Mesenchymal stem cell (in vitro differentiated cells and primary cell): Measurements from ENCODE around the gene HCRTR2.

Experiments used
- DNase-seq: peaks from one replicate; pipeline ENCODE4 v3.0.0-alpha.2; 2013
- H2AFZ ChIP-seq: one replicate; pipeline ENCODE4 v1.6.1; 2013; ENCODE audit warnings: low read depth, mild to moderate bottlenecking, control low read depth, inconsistent platforms, low read length, moderate library complexity
- H2AK5ac ChIP-seq: 2 replicates; pipeline ENCODE4 v1.6.1; 2013; ENCODE audit warnings: low read length, moderate library complexity, mild to moderate bottlenecking, inconsistent platforms; ENCODE audit not compliant: severe bottlenecking
- H2BK120ac ChIP-seq: one replicate; pipeline ENCODE4 v1.6.1; 2013; ENCODE audit warnings: low read depth, mild to moderate bottlenecking, inconsistent platforms, low read length, moderate library complexity
- H2BK12ac ChIP-seq, 2 experiments: one replicate each; pipeline ENCODE4 v1.6.1; 2013; ENCODE audit warnings: inconsistent platforms in 2 of 2, low read length in 2 of 2, mild to moderate bottlenecking in 2 of 2, moderate library complexity in 2 of 2, control low read depth in 1 of 2
- H2BK15ac ChIP-seq: one replicate; pipeline ENCODE4 v1.6.1; 2013; ENCODE audit warnings: mild to moderate bottlenecking, low read depth, inconsistent platforms; ENCODE audit not compliant: poor library complexity, severe bottlenecking
- H2BK5ac ChIP-seq: 2 replicates; pipeline ENCODE4 v1.6.1; 2013; ENCODE audit warnings: low read depth, mild to moderate bottlenecking, low read length, control low read depth, inconsistent platforms; ENCODE audit not compliant: poor library complexity, severe bottlenecking
- H3K14ac ChIP-seq, 2 experiments: one replicate each; pipeline ENCODE4 v1.6.1; 2013; ENCODE audit warnings: inconsistent platforms in 2 of 2, low read length in 2 of 2, control low read depth in 1 of 2, mild to moderate bottlenecking in 1 of 2, moderate library complexity in 1 of 2
- H3K18ac ChIP-seq, 2 experiments: one replicate each; pipeline ENCODE4 v1.6.1; 2013; ENCODE audit warnings: inconsistent platforms in 2 of 2, low read length in 2 of 2, control low read depth in 1 of 2, low read depth in 1 of 2, mild to moderate bottlenecking in 1 of 2
- H3K23ac ChIP-seq, 2 experiments: one replicate each; pipeline ENCODE4 v1.6.1; 2013; ENCODE audit warnings: inconsistent platforms in 2 of 2, low read length in 2 of 2, mild to moderate bottlenecking in 2 of 2, moderate library complexity in 2 of 2, control low read depth in 1 of 2
- H3K27ac ChIP-seq: 2 replicates; pipeline ENCODE4 v1.5.1; 2013; ENCODE audit warnings: mild to moderate bottlenecking, moderate library complexity, low read length, control low read depth, inconsistent platforms; ENCODE audit not compliant: poor library complexity, severe bottlenecking
- H3K27me3 ChIP-seq, 2 experiments: 2 replicates each; pipeline versions ENCODE4 v1.6.1 to v1.7.0; 2013; ENCODE audit warnings: low read length in 2 of 2, mild to moderate bottlenecking in 2 of 2, moderate library complexity in 2 of 2, control low read depth in 1 of 2, inconsistent platforms in 1 of 2; ENCODE audit not compliant: control insufficient read depth in 1 of 2, insufficient read depth in 1 of 2
- H3K36me3 ChIP-seq, 2 experiments: 2 replicates each; pipeline versions ENCODE4 v1.6.1 to v1.7.0; 2013; ENCODE audit warnings: low read length in 2 of 2, control low read depth in 1 of 2, inconsistent platforms in 1 of 2, low read depth in 1 of 2, mild to moderate bottlenecking in 1 of 2; ENCODE audit not compliant: insufficient read depth in 2 of 2, control insufficient read depth in 1 of 2
- H3K4ac ChIP-seq, 2 experiments: one replicate each; pipeline ENCODE4 v1.6.1; 2013; ENCODE audit warnings: inconsistent platforms in 2 of 2, low read length in 2 of 2, mild to moderate bottlenecking in 2 of 2, moderate library complexity in 2 of 2, control low read depth in 1 of 2, low read depth in 1 of 2
- H3K4me1 ChIP-seq: 2 replicates; pipeline ENCODE4 v1.6.1; 2013; ENCODE audit warnings: low read depth, low read length, control low read depth; ENCODE audit not compliant: control insufficient read depth, insufficient read depth
- H3K4me2 ChIP-seq: 2 replicates; pipeline ENCODE4 v1.6.1; 2013; ENCODE audit warnings: low read length, mild to moderate bottlenecking, inconsistent platforms; ENCODE audit not compliant: poor library complexity, severe bottlenecking
- H3K4me3 ChIP-seq, 2 experiments: 2 replicates each; pipeline versions ENCODE4 v1.5.1 to v1.7.0; 2013; ENCODE audit warnings: low read length in 2 of 2, mild to moderate bottlenecking in 2 of 2, control low read depth in 1 of 2, low read depth in 1 of 2; ENCODE audit not compliant: insufficient read depth in 1 of 2
- H3K79me1 ChIP-seq: replicated peaks from 2 replicates; pipeline ENCODE4 v1.6.1; 2013; ENCODE audit warnings: mild to moderate bottlenecking, control low read depth, low read length, inconsistent platforms; ENCODE audit not compliant: poor library complexity, severe bottlenecking
- H3K9ac ChIP-seq: 2 replicates; pipeline ENCODE4 v1.7.0; 2013; ENCODE audit warnings: mild to moderate bottlenecking, low read length, moderate library complexity
- H3K9me3 ChIP-seq: 2 replicates; pipeline ENCODE4 v1.7.0; 2013; ENCODE audit warnings: mild to moderate bottlenecking, low read length; ENCODE audit not compliant: control insufficient read depth
- H4K8ac ChIP-seq: one replicate; pipeline ENCODE4 v1.6.1; 2013; ENCODE audit warnings: inconsistent platforms, mild to moderate bottlenecking, low read length, moderate library complexity
- H4K91ac ChIP-seq: one replicate; pipeline ENCODE4 v1.6.1; 2013; ENCODE audit warnings: mild to moderate bottlenecking, low read length, inconsistent platforms
- WGBS: methylation state at CpG from one replicate; pipeline ENCODE4 v1.1.7; 2013; ENCODE audit warnings: mixed read lengths; 5-methylcytosine and 5-hydroxymethylcytosine counted together

Gene HCRTR2

DNA sequence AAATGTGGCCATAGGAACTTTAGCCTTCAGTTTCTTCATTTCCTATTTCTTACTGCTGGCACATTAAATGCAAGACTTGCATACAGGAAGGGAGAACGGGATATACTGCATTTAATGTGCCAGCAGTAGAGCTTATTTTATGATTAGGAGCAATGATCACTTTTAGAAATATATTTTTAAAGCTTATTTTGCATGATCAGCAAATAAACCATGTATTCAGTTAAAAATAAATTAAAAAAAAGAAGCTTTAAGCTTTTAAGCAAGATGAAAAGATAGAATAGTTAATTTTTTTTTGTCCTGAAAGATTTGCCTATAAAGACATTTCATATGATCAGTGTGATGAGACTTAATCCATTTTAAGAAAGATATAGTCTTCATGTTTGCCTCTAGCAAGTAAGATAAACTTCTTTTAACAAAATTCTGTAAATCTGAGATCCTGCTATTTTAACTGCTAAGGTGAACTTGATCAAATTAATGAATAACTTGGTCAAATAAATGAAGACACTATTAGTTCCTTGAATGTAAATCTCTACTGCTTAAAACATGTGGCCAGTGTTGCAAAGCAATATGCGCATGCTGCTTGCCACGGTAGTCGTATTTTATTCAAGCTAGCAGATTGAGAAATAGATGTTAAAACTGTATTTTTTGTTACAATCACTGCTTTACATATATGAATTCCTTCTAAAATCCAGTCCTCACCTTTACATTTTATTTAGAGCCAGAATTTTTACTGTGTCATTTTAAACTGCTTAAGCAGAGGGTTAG lies 36.2 kb upstream of the HCRTR2 start:
- Histone ChIP-seq H3K4me1 (no peaks in the 10 kb centered on the region), H3K4me3 (no peak overlapping the region), H3K23ac (no peak overlapping the region), H2BK15ac (no peak overlapping the region), H3K27me3 (no peaks in the 10 kb centered on the region), H3K18ac (no peak overlapping the region), H2BK5ac (no peak overlapping the region), H2AK5ac (no peak overlapping the region), H4K91ac (no peak overlapping the region), H2AFZ (no peak overlapping the region), H3K4ac (no peak overlapping the region), H4K8ac (no peak overlapping the region), H3K14ac (no peak overlapping the region), H3K27ac (no peak overlapping the region), H2BK12ac (no peak overlapping the region), H2BK120ac (no peak overlapping the region), H3K9ac (no peak overlapping the region), H3K4me2 (no peak overlapping the region), H3K79me1 (no peaks in the 10 kb centered on the region), H3K36me3 (no peaks in the 10 kb centered on the region), H3K9me3 (no peaks in the 10 kb centered on the region)
- 100% methylated on average over 2 of the region's 4 CpGs for WGBS
- no peak for DNase-seq

DNA sequence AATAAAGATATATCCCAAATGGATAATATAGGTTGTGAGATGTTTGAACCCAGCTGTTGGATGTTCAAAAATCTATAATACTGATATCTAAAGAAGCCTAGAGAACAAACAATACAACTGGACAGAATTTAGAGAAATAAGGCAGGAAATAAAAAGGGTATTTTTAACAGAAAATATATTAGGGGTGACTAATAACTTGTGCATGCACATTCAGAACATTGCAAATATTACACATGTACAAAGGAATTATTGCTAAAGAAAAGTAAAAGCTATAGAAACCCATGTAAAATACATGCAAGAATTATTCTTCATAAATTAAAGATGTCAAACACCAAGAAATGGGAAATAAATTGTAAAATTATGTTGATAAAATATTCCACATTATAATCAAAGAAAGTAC lies 32.7 kb upstream of the HCRTR2 start:
- H2BK5ac ChIP-seq = no peak overlapping the region
- H3K27me3 ChIP-seq = no peaks in the 10 kb centered on the region
- H2BK120ac ChIP-seq = no peak overlapping the region
- no peak overlapping the region for H2BK12ac ChIP-seq
- H2BK15ac ChIP-seq = no peak overlapping the region
- DNase-seq = no peak
- no peak overlapping the region for H4K8ac ChIP-seq
- H3K36me3 ChIP-seq = no peaks in the 10 kb centered on the region
- no peak overlapping the region for H4K91ac ChIP-seq
- H2AFZ ChIP-seq = no peak overlapping the region
- H3K4me2 ChIP-seq = no peak overlapping the region
- H3K23ac ChIP-seq = no peak overlapping the region
- H3K18ac ChIP-seq = no peak overlapping the region
- H3K27ac ChIP-seq = no peak overlapping the region
- no peaks in the 10 kb centered on the region for H3K4me1 ChIP-seq
- H3K9me3 ChIP-seq = no peaks in the 10 kb centered on the region
- no peaks in the 10 kb centered on the region for H3K79me1 ChIP-seq
- H3K4ac ChIP-seq = no peak overlapping the region
- no peak overlapping the region for H2AK5ac ChIP-seq
- H3K4me3 ChIP-seq = no peak overlapping the region
- no peak overlapping the region for H3K9ac ChIP-seq
- no peak overlapping the region for H3K14ac ChIP-seq

DNA sequence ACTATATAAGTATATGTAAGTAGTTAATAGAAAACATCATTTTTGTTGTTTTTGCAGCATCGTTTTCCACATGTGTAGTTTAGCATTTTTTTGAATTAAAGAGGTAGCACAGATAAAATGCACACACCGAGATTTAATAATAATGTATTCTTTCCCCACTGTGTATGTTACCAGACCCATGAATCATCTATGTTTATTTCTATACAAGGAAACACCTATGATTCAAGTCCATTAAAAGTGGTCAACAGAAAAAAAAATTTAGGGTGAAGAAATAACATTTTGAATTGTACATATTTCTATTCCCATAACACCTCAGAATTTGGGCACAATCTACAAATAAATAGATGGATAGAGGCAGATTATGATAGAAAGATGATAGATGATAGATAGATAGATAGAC lies 31.7 kb upstream of the HCRTR2 start:
- H2BK15ac ChIP-seq = no peak overlapping the region
- H3K14ac ChIP-seq = no peak overlapping the region
- no peak overlapping the region for H2AFZ ChIP-seq
- no peak overlapping the region for H2BK12ac ChIP-seq
- no peak overlapping the region for H3K18ac ChIP-seq
- no peak for DNase-seq
- H3K9me3 ChIP-seq = no peaks in the 10 kb centered on the region
- H4K91ac ChIP-seq = no peak overlapping the region
- no peaks in the 10 kb centered on the region for H3K27me3 ChIP-seq
- no peak overlapping the region for H2BK5ac ChIP-seq
- no peaks in the 10 kb centered on the region for H3K36me3 ChIP-seq
- H3K4me1 ChIP-seq = no peaks in the 10 kb centered on the region
- WGBS = 100% methylated on average over 1 of the region's 2 CpGs
- H3K27ac ChIP-seq = no peak overlapping the region
- no peak overlapping the region for H3K9ac ChIP-seq
- no peak overlapping the region for H2AK5ac ChIP-seq
- H3K4me3 ChIP-seq = no peak overlapping the region
- no peak overlapping the region for H4K8ac ChIP-seq
- no peaks in the 10 kb centered on the region for H3K79me1 ChIP-seq
- H2BK120ac ChIP-seq = no peak overlapping the region
- no peak overlapping the region for H3K23ac ChIP-seq
- no peak overlapping the region for H3K4me2 ChIP-seq
- no peak overlapping the region for H3K4ac ChIP-seq

DNA sequence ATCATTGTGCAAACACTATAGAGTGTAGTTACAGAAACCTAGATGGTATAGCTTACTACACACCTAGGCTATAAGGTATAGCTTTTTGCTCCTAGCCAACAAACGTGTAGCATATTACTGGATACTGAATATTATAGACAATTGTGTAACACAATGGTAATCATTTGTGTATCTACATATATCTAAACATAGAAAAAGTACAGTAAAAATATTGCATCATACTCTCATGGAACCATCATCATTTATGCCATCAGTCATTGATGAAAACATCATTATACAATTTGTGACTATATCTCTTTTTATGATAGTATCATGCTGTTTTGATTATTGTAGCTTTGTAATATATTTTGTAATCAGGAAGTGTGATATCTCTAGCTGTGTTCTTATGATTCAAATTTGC lies 21.0 kb upstream of the HCRTR2 start:
- Histone ChIP-seq H3K9me3 (peaks cover 21% of the 10 kb centered on the region), H3K18ac (no peak overlapping the region), H4K8ac (no peak overlapping the region), H2BK12ac (no peak overlapping the region), H2AK5ac (no peak overlapping the region), H3K14ac (no peak overlapping the region), H3K4ac (no peak overlapping the region), H2BK15ac (no peak overlapping the region), H3K27me3 (no peaks in the 10 kb centered on the region), H3K4me1 (no peaks in the 10 kb centered on the region), H3K27ac (no peak overlapping the region), H3K4me3 (no peak overlapping the region), H2AFZ (no peak overlapping the region), H2BK120ac (no peak overlapping the region), H2BK5ac (no peak overlapping the region), H3K36me3 (no peaks in the 10 kb centered on the region), H3K9ac (no peak overlapping the region), H4K91ac (no peak overlapping the region), H3K23ac (no peak overlapping the region), H3K79me1 (no peaks in the 10 kb centered on the region), H3K4me2 (no peak overlapping the region)
- DNase-seq = no peak
- no CpG with 5 or more reads among the region's 1 CpG for WGBS
